T follicular helper cell (primary cell): ENCODE measurements around the gene MDM1.

Source experiments
- DNase-seq: peaks from one replicate; pipeline ENCODE4 v3.0.0-alpha.2; 2020; ENCODE audit warnings: low read depth

Gene MDM1

GRCh38 chr12:68356986-68357385, 24.8 kb upstream of the MDM1 start:
- DNase-seq = no peak

DNA sequence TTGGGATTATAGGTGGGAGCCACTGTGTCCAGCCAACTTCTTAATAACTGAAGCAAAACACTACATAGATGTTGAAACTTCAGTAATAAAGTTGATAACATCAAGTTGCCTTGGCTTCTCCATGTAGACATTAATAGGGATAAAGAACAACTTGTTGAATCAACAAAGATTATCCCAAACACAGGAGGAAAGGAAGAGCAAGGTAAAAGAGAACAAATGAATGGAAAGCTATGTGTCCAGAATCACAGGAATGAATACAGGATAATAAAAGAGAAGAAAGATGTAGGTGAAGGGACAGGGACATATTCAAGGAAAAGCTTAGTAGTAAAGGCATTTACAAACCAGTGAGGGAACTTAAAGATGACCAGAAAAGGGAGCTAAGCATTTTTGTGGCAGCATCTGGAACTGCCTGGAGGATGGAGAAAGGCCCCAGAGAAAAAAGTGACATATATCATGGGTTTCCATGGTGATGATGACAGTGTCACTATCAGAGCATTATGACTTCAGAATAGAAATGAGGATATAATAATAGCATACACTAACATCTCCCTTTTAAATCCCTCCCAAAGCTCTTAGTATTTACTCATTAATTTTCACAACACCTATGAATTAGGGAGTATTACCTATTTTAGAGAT, 24.0 kb upstream of the MDM1 start:
- no peak for DNase-seq

- no peak for DNase-seq
Observed at GRCh38 chr12:68354977-68355541, 22.9 kb upstream of the MDM1 start.

- no peak for DNase-seq
Observed at GRCh38 chr12:68352067-68352466, 19.9 kb upstream of the MDM1 start.

DNA sequence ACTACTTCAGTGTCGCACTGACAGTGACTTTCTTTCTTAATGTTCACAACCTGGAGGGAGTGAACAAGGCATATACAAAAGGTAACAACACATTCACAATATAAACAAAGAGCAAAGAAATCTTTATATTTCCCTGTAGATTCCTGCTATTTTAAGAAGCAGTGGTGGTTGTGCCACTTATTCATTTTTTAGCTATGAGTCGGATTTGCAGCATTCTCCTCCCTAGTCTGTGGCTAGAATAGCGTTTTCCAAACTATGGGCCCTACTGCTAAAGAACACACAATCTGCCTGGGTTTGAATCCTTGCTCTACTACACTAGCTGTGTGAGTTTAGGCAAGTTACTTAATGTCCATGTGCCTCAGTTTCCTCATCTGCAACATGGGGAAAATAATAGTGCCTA, 18.6 kb upstream of the MDM1 start:
- DNase-seq = no peak

GRCh38 chr12:68349921-68350606, 17.9 kb upstream of the MDM1 start:
- DNase-seq = no peak

GRCh38 chr12:68349220-68349621, 17.1 kb upstream of the MDM1 start:
- DNase-seq = no peak

- no peak for DNase-seq
Observed at GRCh38 chr12:68348419-68348818, 16.3 kb upstream of the MDM1 start.

DNA sequence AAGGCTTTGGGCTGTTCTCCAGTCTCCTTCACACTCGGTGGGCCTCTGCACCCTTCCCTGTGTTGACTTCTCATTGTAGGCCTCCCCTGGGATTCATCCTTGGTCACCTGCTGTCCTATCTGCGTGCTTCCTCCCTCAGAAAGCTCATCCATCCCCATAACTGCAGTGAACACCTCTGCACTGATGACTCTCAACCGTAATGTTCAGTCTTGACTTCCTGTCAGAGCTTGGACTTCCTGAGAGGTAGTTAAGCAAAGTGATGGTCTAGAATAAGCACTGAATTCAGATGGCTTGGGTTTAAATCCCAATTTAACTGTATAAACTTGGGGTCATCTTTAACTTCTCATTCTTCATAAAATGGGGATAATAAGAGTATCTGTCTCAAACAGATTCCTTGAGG, 13.6 kb upstream of the MDM1 start:
- no peak for DNase-seq

DNA sequence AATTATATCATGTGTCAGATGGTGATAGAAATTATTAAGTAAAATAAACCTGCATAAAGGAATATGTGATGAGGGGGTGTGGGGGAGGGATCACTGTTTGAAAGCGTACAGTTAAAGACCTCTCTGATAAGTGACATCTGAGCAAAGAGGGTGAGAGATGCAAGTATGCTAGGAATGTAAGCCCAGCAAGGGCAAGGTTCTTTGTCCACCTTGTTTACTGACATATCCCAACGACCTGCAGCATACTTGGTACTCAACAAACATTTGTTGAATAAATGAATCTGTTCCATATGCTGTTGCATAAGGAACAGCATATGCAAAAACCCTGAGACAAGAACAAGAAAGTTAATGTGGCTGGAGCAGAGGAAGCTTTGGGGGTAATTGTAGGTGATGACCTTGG, 12.0 kb upstream of the MDM1 start:
- no peak for DNase-seq

GRCh38 chr12:68342966-68343365, 10.8 kb upstream of the MDM1 start:
- DNase-seq = no peak

DNA sequence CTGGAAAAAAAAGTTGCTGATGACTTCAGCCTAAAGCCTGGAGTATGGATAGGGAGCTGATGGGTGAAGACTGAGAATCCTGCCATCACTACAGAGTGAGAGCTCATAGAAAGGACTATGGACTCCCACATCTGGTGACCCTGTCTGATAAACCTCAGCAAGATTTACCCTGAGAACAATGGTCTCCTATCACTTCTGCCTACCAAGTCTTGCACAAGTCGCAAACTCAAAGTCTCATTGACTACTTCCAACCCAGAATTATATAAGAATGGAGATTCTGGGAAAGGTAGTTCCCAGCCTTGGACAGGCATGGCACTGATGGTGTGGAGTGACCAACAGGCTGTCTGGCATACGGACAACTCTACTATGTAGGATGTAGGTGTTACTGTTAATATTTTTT, 9.7 kb upstream of the MDM1 start:
- no peak for DNase-seq

- DNase-seq = no peak
Observed at GRCh38 chr12:68340404-68341270, 8.5 kb upstream of the MDM1 start.

- DNase-seq = no peak
Observed at GRCh38 chr12:68336889-68337303, 4.7 kb upstream of the MDM1 start.

DNA sequence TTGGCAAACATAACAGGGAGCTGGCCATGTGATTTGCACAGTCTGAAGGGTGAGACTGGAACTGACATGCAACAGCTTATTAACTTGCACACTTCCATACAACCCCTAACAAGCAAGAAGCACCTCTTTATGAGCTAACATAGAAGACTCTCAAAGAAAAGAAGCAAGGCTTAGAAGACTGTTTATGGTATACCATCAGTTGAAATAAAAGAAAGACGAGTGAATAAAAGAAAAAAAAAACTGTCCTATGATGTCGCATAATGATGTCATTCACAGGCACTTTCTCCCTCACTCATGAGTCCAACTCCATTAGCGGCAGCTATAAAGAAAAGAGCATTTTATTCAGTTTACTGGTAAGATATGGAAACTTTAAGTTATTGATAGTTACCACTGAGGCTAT, 3.3 kb upstream of the MDM1 start:
- no peak for DNase-seq

DNA sequence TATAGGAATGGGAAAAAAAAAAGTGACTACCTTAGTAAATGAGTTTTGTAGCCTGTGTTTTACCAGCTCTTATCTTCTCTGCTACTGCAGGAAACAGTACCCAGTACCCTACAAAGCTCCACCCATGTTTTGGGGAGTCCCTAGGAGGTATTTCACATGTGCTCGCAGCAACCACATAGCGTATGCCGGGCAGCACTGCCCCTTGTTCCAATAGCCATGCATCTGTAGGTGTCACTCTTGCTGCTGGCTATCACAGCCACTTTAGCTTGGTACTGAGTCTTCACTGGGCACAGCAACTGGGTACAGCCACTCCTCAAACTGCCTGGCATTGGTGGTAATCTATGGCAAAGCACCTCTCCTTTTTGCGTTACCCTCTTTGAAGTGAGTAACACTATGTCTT, 2.0 kb upstream of the MDM1 start:
- DNase-seq = no peak

- no peak for DNase-seq
Observed at GRCh38 chr12:68332728-68333630, 817 bp upstream of the MDM1 start.

DNA sequence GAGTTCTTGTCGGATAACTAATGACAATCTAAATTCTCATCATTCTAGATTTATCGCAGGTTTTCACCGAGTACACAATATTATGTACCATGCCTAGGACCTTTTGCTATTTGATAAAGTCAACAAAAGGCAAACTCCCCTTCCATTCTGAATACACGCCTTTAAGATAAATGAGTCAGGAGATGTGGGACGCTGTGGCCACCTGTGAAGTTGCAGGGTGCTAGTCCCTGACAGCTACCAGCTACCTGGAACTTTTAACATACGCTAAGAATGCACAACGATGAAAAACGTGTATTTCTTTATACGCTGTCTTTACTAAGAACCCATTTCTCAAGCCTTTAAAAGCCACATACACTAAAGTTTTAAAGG, 678 bp downstream of the MDM1 start:
- DNase-seq = no peak

DNA sequence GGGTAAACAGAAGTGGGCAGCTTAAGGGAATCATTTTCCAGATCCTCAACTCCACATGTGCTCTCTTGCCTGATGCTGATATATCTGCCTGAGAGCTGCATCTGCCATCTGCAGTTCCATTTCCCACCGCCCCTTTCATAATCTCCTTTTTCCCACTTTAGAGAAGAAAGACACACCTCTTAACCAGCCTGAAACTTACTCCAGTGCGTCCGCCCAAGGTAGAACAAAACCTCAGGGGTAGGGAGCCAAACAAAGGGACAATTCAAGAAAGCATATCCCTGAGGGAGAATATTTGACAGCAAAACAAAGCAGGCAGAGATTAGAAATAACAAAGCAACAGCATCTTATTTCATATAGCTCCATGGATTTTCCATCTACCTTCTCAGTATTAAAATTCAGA, 4.3 kb downstream of the MDM1 start:
- no peak for DNase-seq

GRCh38 chr12:68326716-68327115, 5.4 kb downstream of the MDM1 start:
- DNase-seq = no peak

DNA sequence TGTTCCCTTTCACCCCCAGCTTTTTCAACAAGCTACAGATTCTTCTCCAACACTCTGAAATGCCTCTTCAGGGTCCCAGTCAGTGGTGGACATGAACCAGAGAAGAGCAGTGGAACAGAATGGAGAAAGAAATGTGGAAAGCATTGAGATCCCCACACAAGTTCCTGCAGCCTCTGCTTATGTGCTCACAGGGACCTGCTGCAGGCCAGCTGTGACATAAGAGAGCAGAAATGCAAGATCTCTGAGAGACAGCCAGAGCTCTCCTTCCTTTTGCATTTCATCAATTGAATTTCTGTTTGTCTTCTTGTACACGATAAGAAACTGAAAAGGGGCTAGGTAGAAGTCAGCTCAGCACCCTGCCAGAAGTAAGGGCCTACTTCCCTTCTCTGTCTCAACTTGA, 6.2 kb downstream of the MDM1 start:
- no peak for DNase-seq

DNA sequence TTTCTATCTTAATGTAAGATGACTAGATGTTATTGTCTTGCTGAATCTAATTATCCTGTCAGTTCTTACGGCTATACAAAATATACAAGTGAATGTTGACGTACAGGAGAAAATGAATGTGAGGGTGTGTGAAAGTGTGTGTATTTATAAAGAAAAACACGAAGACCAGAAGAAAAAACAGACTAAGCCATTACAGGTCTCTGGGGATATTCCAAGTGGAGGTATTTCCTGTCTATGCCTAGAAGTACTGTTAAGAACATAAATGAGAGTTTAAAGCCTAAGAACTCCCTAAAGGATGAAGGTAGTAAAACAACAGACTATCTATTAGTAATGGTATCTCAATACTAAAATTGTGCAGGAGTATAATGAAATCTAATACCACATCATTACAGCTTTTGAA, 7.6 kb downstream of the MDM1 start:
- no peak for DNase-seq
